H9 (cell line): Measurements from ENCODE around the gene ADGRB3. TPM values are rescaled to one million over a fixed set of nuclear protein-coding genes. Genes with fewer than 3 reads are reported as not detected.

ENCODE experiments used
- DNase-seq: peaks from one replicate; pipeline ENCODE4 v3.0.0-alpha.2; 2017
- H2AFZ ChIP-seq: one replicate; pipeline ENCODE4 v1.6.1; 2013; ENCODE audit warnings: mild to moderate bottlenecking, low read length, control low read depth, moderate library complexity
- H2AK5ac ChIP-seq: 2 replicates; pipeline ENCODE4 v1.6.1; 2013; ENCODE audit warnings: low read length, control low read depth, mixed read lengths; ENCODE audit not compliant: insufficient read length
- H2BK120ac ChIP-seq: one replicate; pipeline ENCODE4 v1.6.1; 2013; ENCODE audit warnings: low read depth, mild to moderate bottlenecking, low read length, control low read depth, inconsistent platforms; ENCODE audit not compliant: poor library complexity, severe bottlenecking
- H2BK12ac ChIP-seq: 2 replicates; pipeline ENCODE4 v1.6.1; 2013; ENCODE audit warnings: low read length, control low read depth, mixed read lengths, low read depth; ENCODE audit not compliant: insufficient read length
- H2BK15ac ChIP-seq: 2 replicates; pipeline ENCODE4 v1.6.1; 2013; ENCODE audit warnings: low read depth, low read length, control low read depth
- H2BK20ac ChIP-seq: one replicate; pipeline ENCODE4 v1.6.1; 2013; ENCODE audit warnings: low read depth, mild to moderate bottlenecking, low read length, control low read depth, inconsistent platforms; ENCODE audit not compliant: poor library complexity, severe bottlenecking
- H2BK5ac ChIP-seq: 2 replicates; pipeline ENCODE4 v1.6.1; 2013; ENCODE audit warnings: low read length, control low read depth, mixed read lengths; ENCODE audit not compliant: insufficient read length
- H3K14ac ChIP-seq: 2 replicates; pipeline ENCODE4 v1.6.1; 2013; ENCODE audit warnings: low read length, control low read depth; ENCODE audit not compliant: insufficient read depth
- H3K18ac ChIP-seq: 2 replicates; pipeline ENCODE4 v1.6.1; 2013; ENCODE audit warnings: low read depth, mild to moderate bottlenecking, mixed read lengths, low read length, control low read depth; ENCODE audit not compliant: insufficient read length
- H3K23ac ChIP-seq: 2 replicates; pipeline ENCODE4 v1.6.1; 2013; ENCODE audit warnings: low read length, control low read depth, mixed read lengths, low read depth; ENCODE audit not compliant: insufficient read length
- H3K23me2 ChIP-seq: 2 replicates; pipeline ENCODE4 v1.6.1; 2013; ENCODE audit warnings: low read depth, mild to moderate bottlenecking, mixed read lengths, low read length, control low read depth; ENCODE audit not compliant: insufficient read length, poor library complexity, severe bottlenecking
- H3K27ac ChIP-seq: 2 replicates; pipeline ENCODE4 v1.5.1; 2013; ENCODE audit warnings: low read length, control low read depth, mixed read lengths, low read depth; ENCODE audit not compliant: insufficient read length
- H3K27me3 ChIP-seq: 2 replicates; pipeline ENCODE4 v1.6.1; 2013; ENCODE audit warnings: low read length, control low read depth, inconsistent platforms; ENCODE audit not compliant: insufficient read depth
- H3K4ac ChIP-seq: 2 replicates; pipeline ENCODE4 v1.6.1; 2013; ENCODE audit warnings: low read depth, mild to moderate bottlenecking, control low read depth, inconsistent platforms, low read length, moderate library complexity
- H3K4me1 ChIP-seq: 2 replicates; pipeline ENCODE4 v1.6.1; 2013; ENCODE audit warnings: low read length, control low read depth, inconsistent platforms; ENCODE audit not compliant: insufficient read depth
- H3K4me2 ChIP-seq: 2 replicates; pipeline ENCODE4 v1.6.1; 2013; ENCODE audit warnings: low read length, control low read depth, mixed read lengths; ENCODE audit not compliant: insufficient read length, insufficient read depth
- H3K56ac ChIP-seq: 2 replicates; pipeline ENCODE4 v1.6.1; 2013; ENCODE audit warnings: low read depth, mild to moderate bottlenecking, mixed read lengths, low read length, control low read depth; ENCODE audit not compliant: insufficient read length
- H3K79me1 ChIP-seq: 2 replicates; pipeline ENCODE4 v1.6.1; 2013; ENCODE audit warnings: low read depth, mild to moderate bottlenecking, moderate library complexity, low read length, control low read depth, inconsistent platforms; ENCODE audit not compliant: insufficient read depth, poor library complexity, severe bottlenecking
- H3K79me2 ChIP-seq: 2 replicates; pipeline ENCODE4 v1.6.1; 2013; ENCODE audit warnings: low read length, control low read depth, inconsistent platforms; ENCODE audit not compliant: insufficient read depth
- H3K9ac ChIP-seq: 2 replicates; pipeline ENCODE4 v1.6.1; 2013; ENCODE audit warnings: low read length, control low read depth, mixed read lengths; ENCODE audit not compliant: insufficient read length; ENCODE audit errors: extremely low read depth
- H3K9me3 ChIP-seq: one replicate; pipeline ENCODE4 v1.6.1; 2013; ENCODE audit warnings: low read depth, low read length, inconsistent platforms; ENCODE audit not compliant: control insufficient read depth
- H3T11ph ChIP-seq: one replicate; pipeline ENCODE4 v1.6.1; 2013; ENCODE audit warnings: mild to moderate bottlenecking, low read length, control low read depth, inconsistent platforms
- H4K20me1 ChIP-seq: one replicate; pipeline ENCODE4 v1.6.1; 2013; ENCODE audit not compliant: control insufficient read depth, insufficient read length, insufficient read depth
- H4K5ac ChIP-seq: 2 replicates; pipeline ENCODE4 v1.6.1; 2013; ENCODE audit warnings: low read depth, mild to moderate bottlenecking, mixed read lengths, low read length, control low read depth; ENCODE audit not compliant: insufficient read length
- H4K8ac ChIP-seq: replicated peaks from 2 replicates; pipeline ENCODE4 v1.6.1; 2013; ENCODE audit warnings: low read length, control low read depth, mixed read lengths, low read depth; ENCODE audit not compliant: insufficient read length
- H4K91ac ChIP-seq: 2 replicates; pipeline ENCODE4 v1.6.1; 2013; ENCODE audit warnings: low read depth, mild to moderate bottlenecking, moderate library complexity, mixed read lengths, low read length, control low read depth; ENCODE audit not compliant: insufficient read length
- H3K27ac Mint-ChIP-seq, 3 experiments: 2 replicates in 2 of 3; 3 replicates in 1 of 3; pipeline ENCODE4 v1.8.0; 2020 to 2021; ENCODE audit warnings: mixed read lengths in 3 of 3, mild to moderate bottlenecking in 1 of 3, moderate library complexity in 1 of 3
- H3K27me3 Mint-ChIP-seq: 2 replicates; pipeline ENCODE4 v1.8.0; 2021; ENCODE audit warnings: low read depth, mild to moderate bottlenecking, moderate library complexity, mixed read lengths
- H3K36me3 Mint-ChIP-seq, 3 experiments: 2 replicates in 2 of 3; 3 replicates in 1 of 3; pipeline ENCODE4 v1.8.0; 2020 to 2021; ENCODE audit warnings: low read depth in 3 of 3, mixed read lengths in 3 of 3; ENCODE audit not compliant: insufficient read depth in 1 of 3
- H3K4me1 Mint-ChIP-seq, 2 experiments: 2 replicates each; pipeline ENCODE4 v1.8.0; 2020; ENCODE audit warnings: mixed read lengths in 2 of 2
- H3K4me3 Mint-ChIP-seq, 2 experiments: 2 replicates in 1 of 2; 3 replicates in 1 of 2; pipeline ENCODE4 v1.8.0; 2020 to 2021; ENCODE audit warnings: mild to moderate bottlenecking in 2 of 2, mixed read lengths in 2 of 2, moderate library complexity in 1 of 2
- H3K9me3 Mint-ChIP-seq, 2 experiments: 2 replicates in 1 of 2; 3 replicates in 1 of 2; pipeline ENCODE4 v1.8.0; 2020; ENCODE audit warnings: mild to moderate bottlenecking in 2 of 2, mixed read lengths in 2 of 2, moderate library complexity in 1 of 2
- CTCF ChIP-seq: fragments of 200-600 bp; sonication (generic); conservative IDR thresholded peaks from 3 replicates; pipeline ENCODE4 v1.8.0; 2021; ENCODE audit warnings: antibody characterized with exemption, mild to moderate bottlenecking
- WGBS: extraction: QIAGEN DNeasy Blood & Tissue Kit; methylation state at CpG from one replicate; pipeline ENCODE4 v1.1.7; 2013; ENCODE audit warnings: missing lambda C conversion rate, low lambda C conversion rate, mixed read lengths; ENCODE audit not compliant: insufficient read length; ENCODE audit errors: extremely low coverage; 5-methylcytosine and 5-hydroxymethylcytosine counted together
- total RNA-seq: library from RNA; stranded (reverse); gene quantifications from 2 replicates; pipeline ENCODE4 v1.2.1, GENCODE V29; 2021

ADGRB3 gene
- total RNA-seq, 1 experiment from 2014 or later, result 0.37 TPM

- no peaks in the 10 kb centered on the region for H3K27me3 Mint-ChIP-seq
- H2BK120ac ChIP-seq, result no peak overlapping the region
Measured at GRCh38 chr6:68729377-68729903, 94.4 kb downstream of the ADGRB3 start.

More at GRCh38 chr6:68729377-68729903, 94.4 kb downstream of the ADGRB3 start:
- no CpG with 5 or more reads among the region's 5 CpGs for WGBS
- H3K4me1 Mint-ChIP-seq, result no peaks in the 10 kb centered on the region
- H3K9me3 Mint-ChIP-seq, result no peaks in the 10 kb centered on the region
- H3K27ac Mint-ChIP-seq, result no peak overlapping the region
- Histone ChIP-seq H3K14ac (no peak overlapping the region), H3K27ac (no peak overlapping the region), H3K4ac (no peak overlapping the region), H2BK5ac (no peak overlapping the region), H2BK12ac (no peak overlapping the region), H3K9me3 (no peaks in the 10 kb centered on the region), H4K91ac (no peak overlapping the region), H4K20me1 (no peaks in the 10 kb centered on the region), H3K27me3 (no peaks in the 10 kb centered on the region), H3K9ac (no peak overlapping the region), H3K4me1 (no peaks in the 10 kb centered on the region), H3K23me2 (no peaks in the 10 kb centered on the region), H3K79me1 (no peaks in the 10 kb centered on the region), H3K4me2 (no peak overlapping the region), H2BK15ac (no peak overlapping the region), H2AK5ac (no peak overlapping the region), H4K5ac (no peak overlapping the region), H2BK20ac (no peak overlapping the region), H4K8ac (no peak overlapping the region), H3K23ac (no peak overlapping the region), H3T11ph (no peak overlapping the region), H3K56ac (no peak overlapping the region), H2AFZ (no peak overlapping the region), H3K79me2 (no peaks in the 10 kb centered on the region), H3K18ac (no peak overlapping the region)
- no peak overlapping the region for H3K4me3 Mint-ChIP-seq
- DNase-seq, result no peak
- no peak for TF ChIP-seq CTCF
- H3K36me3 Mint-ChIP-seq, result no peaks in the 10 kb centered on the region
